ENCODE measurements around the gene ADAM19. TPM values are rescaled to one million over a fixed set of nuclear protein-coding genes. Genes with fewer than 3 reads are reported as not detected.

ADAM19 gene
- total and polyA plus RNA-seq, 2 of the 4 experiments (the other 2 are of a cell fraction) = 35.5 to 49.2 TPM

GRCh38 chr5:157549283-157549629 is 26.3 kb downstream of the ADAM19 start (continued):
- TF ChIP-seq MXI1 (IDR thresholded peaks at IDR 0.05; ENCODE audit: borderline replicate concordance, low read depth, low read length) (no peak), RAD21 (IDR thresholded peaks at IDR 0.05; ENCODE audit: low read length) (no peak), BHLHE40 (IDR thresholded peaks at IDR 0.05; ENCODE audit: low read depth, low read length) (no peak), CHD1 (IDR thresholded peaks at IDR 0.05; ENCODE audit: low read depth, low read length) (no peak)

DNA sequence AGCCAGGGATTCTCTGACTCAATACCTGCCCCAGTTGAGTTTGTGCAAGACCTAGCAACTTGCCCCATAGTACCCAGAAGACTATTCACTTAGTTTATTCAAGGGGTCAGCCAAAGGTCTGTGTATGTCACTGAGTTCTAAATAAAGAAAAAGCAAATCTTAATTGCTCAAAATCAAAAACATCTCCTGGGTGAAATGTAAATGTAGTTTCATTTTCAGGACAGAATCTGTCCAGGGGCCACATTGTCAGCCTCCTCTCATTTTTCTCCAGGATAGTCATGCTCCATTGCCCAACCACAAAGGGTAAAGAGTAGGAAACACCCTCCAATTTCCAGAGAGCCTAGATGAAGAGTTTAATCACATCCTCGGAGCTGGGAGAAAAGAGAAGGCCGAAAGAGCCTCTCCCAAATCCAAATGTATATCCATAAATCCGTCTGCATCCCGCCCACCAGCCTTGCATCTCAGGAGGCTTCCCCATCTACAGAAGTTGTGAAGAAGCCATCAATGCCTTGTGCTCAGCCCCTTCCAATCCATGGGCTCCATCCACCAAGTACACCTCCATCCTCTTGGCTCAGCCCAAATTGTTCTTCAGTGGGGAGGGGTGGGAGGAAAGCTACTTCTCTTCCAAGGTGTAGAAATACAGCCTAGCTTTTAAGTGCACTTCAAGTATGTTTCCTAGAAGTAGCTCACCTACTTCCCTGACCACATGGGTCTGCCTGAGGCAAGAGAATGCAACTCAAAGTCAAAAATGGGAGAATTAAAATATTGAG is 26.9 kb downstream of the ADAM19 start:
- no peaks in the 10 kb centered on the region for H3K27me3 ChIP-seq (ENCODE audit: control insufficient read depth, insufficient read depth, low read length)
- peak overlapping the region; percentile 58 for H4K5ac ChIP-seq (ENCODE audit: low read depth, low read length)
- H3K18ac ChIP-seq (ENCODE audit: low read depth, low read length) = peak overlapping the region; percentile 91
- peak overlapping the region; percentile 91 to 96 for H4K8ac ChIP-seq (ENCODE audit: low read depth in 2 of 2, low read length in 2 of 2)
- dilution Hi-C loops (cut with HindIII; ENCODE audit: low sequenced_read_pairs, unreplicated experiment) = no loop called here
- peak overlapping the region; percentile 98 for H2AK5ac ChIP-seq (ENCODE audit: low read depth, low read length)
- peak overlapping the region; percentile 60 for H3K9ac ChIP-seq (ENCODE audit: low read depth, low read length)
- peaks cover 3% of the 10 kb centered on the region for H3K36me3 ChIP-seq (ENCODE audit: control insufficient read depth, insufficient read depth, low read length)
- peak overlapping the region; percentile 97 for H2BK5ac ChIP-seq (ENCODE audit: low read depth, low read length, poor library complexity, severe bottlenecking)
- peak overlapping the region; percentile 98 for H2BK20ac ChIP-seq (ENCODE audit: low read depth, low read length)
- no CpG with 5 or more reads among the region's 4 CpGs for WGBS, 2 experiments (ENCODE audit: extremely low coverage in 2 of 2, insufficient read length in 1 of 2)
- H2BK120ac ChIP-seq (ENCODE audit: low read depth, low read length) = peak overlapping the region; percentile 99
- ChIA-PET CTCF (interaction anchor here (1.0 kb wide), 1 partner anchor 37 kb away, joined by 3 read pairs; no protein-coding TSS in a partner anchor), POLR2A (ENCODE audit: unreplicated experiment) (no interaction called here)
- peaks cover 16% of the 10 kb centered on the region; the same call in 1 of the 2 replicates for H4K20me1 ChIP-seq (ENCODE audit: insufficient read depth, low read length)
- H3K23ac ChIP-seq (ENCODE audit: low read depth, low read length) = peak overlapping the region; percentile 99
- H3K79me1 ChIP-seq (ENCODE audit: low read depth in 1 of 2, low read length in 2 of 2) = peaks cover 25 to 72% of the 10 kb centered on the region in 2 experiments; a peak in 3 of 4 replicates
- H2AK9ac ChIP-seq (replicated peaks; ENCODE audit: low read depth, low read length, poor library complexity) = peak overlapping the region; percentile 88
- in situ Hi-C loops (cut with MboI; ENCODE audit: low sequenced_read_pairs) = no loop called here
- peak; percentile 90 for DNase-seq
- BruUV-seq (replicated peaks) = no TSS peak
- peak overlapping the region; percentile 99 for H3K14ac ChIP-seq (replicated peaks; ENCODE audit: low read depth, low read length)
- peak overlapping the region; percentile 99 for H4K91ac ChIP-seq (ENCODE audit: insufficient read depth, low read depth, low read length)
- H2BK15ac ChIP-seq (ENCODE audit: low read depth, low read length) = peak overlapping the region; percentile 97
- ATAC-seq (ENCODE audit: low read depth) = peak; percentile 48
- intact Hi-C loops (cut with micrococcal nuclease) = no loop called here
- peaks cover 29% of the 10 kb centered on the region for H3K9me1 ChIP-seq (ENCODE audit: insufficient read depth, low read length)
- peak overlapping the region; percentile 100 for H3K4ac ChIP-seq (ENCODE audit: low read depth, low read length)
- H3K27ac ChIP-seq (ENCODE audit: insufficient read depth, low read length) = peak overlapping the region; percentile 91
- H2AFZ ChIP-seq (replicated peaks; ENCODE audit: low read length, poor library complexity) = peak overlapping the region; percentile 64
- H3K56ac ChIP-seq (ENCODE audit: extremely low read depth, insufficient read depth, low read length) = peak overlapping the region; percentile 93
- H3K4me2 ChIP-seq (ENCODE audit: low read depth, low read length) = peak overlapping the region; percentile 48
- peak overlapping the region; percentile 0; the same call in 1 of the 2 replicates for H3K4me3 ChIP-seq (ENCODE audit: insufficient read depth, low read depth, low read length)
- H3K9me3 ChIP-seq (ENCODE audit: control insufficient read depth, insufficient read depth, low read length) = no peaks in the 10 kb centered on the region
- H3K4me1 ChIP-seq (ENCODE audit: control insufficient read depth, insufficient read depth, low read length) = peaks cover 43% of the 10 kb centered on the region
- no peak for TF ChIP-seq MAFK (IDR thresholded peaks at IDR 0.05; ENCODE audit: low read depth, low read length)
- TF ChIP-seq NFE2L2 (IDR thresholded peaks at IDR 0.05; ENCODE audit: low read depth, low read length) = no peak
- 0 out of 2 replicates have a peak, but pooled peaks have one; percentile 52 for TF ChIP-seq FOS (IDR thresholded peaks at IDR 0.05; ENCODE audit: low read depth, low read length)
- TF ChIP-seq RFX5 (IDR thresholded peaks at IDR 0.05; ENCODE audit: low read depth, low read length) = no peak
- TF ChIP-seq CTCF (conservative IDR thresholded peaks at IDR 0.05; ENCODE audit: low read depth, low read length) = no peak
- peak; percentile 49 for TF ChIP-seq RCOR1 (IDR thresholded peaks at IDR 0.05; ENCODE audit: insufficient replicate concordance, low read length)
- 0 out of 2 replicates have a peak, but pooled peaks have one; percentile 19 for TF ChIP-seq MXI1 (IDR thresholded peaks at IDR 0.05; ENCODE audit: borderline replicate concordance, low read depth, low read length)
- TF ChIP-seq MAZ (IDR thresholded peaks at IDR 0.05; ENCODE audit: borderline replicate concordance, low read depth, low read length) = peak; percentile 38; the same call in 1 of the 2 replicates
- 0 out of 2 replicates have a peak, but pooled peaks have one; percentile 75 for TF ChIP-seq CHD1 (IDR thresholded peaks at IDR 0.05; ENCODE audit: low read depth, low read length)
- no peak for TF ChIP-seq SMC3 (IDR thresholded peaks at IDR 0.05; ENCODE audit: low read depth, low read length)
- TF ChIP-seq RAD21 (IDR thresholded peaks at IDR 0.05; ENCODE audit: low read length) = no peak
- peak; percentile 36; the same call in 1 of the 2 replicates for TF ChIP-seq POLR2A (IDR thresholded peaks at IDR 0.05; ENCODE audit: low read depth, low read length)
